SKM-1 (cell line): ENCODE measurements around the gene CFAP74.
A peak's percentile ranks its signal among the peaks of the same experiment; 100 is the strongest.
"Not testable (repeated sequence)": the region's sequence is repeated elsewhere in the genome, so short reads cannot be mapped to it uniquely, and the experiment has no call there.

Experiments used
- DNase-seq: peaks from one replicate; lab custom pipeline; 2025; ENCODE audit not compliant: unreplicated experiment; lab: John Stamatoyannopoulos, UW

CFAP74 gene

DNA sequence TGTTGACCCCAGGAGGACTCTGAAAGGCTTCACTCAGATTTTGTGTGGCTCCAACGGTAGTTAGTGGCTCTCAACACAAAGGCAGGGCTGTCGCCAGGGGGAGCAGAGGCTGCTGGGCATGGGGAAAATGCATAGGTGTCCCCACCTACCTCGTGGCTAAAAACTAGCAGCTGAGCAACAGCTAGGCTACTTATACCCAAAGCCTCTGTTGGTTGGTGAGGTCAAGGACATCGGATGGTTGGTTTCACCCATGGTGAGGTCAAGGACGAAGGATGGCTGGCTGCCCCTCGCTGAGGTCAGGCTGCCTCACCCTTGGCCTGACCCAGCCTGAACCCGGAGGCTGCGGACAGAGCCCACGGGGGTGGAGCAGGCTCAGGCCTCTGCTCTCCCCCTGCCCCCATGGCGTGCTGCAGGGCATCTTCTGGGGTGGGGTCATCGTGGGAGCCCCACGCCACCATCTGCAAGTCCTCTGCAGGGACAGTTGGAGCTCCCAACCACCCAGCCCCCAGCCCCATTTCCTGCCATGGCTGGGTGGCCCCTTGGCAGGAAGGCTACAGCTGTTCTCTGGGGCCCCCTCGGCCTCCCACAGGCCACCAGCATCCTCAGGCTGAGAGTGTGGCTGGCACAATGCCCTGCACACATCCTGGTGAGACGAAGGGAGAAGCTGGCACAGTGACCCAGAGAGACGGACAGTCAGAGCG is 104.2 kb downstream of the CFAP74 start:
- no peak for DNase-seq

DNA sequence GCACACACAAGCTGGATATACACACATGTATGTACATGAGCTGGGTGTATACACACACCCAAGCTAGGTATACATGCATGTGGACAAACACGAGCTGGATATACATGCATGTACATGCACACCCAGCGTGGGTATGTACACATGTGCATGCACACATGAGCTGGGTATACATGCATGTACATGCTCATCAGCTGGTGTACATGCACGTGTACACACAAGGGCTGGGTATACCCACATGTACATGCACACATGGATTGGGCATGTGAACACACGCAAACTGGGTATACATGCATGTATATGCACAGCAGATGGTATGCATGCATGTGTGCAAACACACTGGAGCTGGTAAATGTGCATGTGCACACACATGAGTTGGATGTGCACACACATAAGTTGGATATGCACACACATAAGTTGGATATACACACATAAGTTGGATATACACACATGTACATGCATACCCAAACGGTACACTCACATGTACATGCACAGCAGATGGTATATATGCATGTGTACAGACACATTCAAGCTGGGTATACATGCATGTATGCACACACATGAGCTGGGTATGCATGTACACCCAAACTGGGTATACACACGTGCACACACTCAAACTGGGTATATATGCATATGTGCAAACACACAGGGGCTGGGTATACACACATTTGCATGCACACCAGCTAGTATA is 105.2 kb downstream of the CFAP74 start:
- DNase-seq = no peak

DNA sequence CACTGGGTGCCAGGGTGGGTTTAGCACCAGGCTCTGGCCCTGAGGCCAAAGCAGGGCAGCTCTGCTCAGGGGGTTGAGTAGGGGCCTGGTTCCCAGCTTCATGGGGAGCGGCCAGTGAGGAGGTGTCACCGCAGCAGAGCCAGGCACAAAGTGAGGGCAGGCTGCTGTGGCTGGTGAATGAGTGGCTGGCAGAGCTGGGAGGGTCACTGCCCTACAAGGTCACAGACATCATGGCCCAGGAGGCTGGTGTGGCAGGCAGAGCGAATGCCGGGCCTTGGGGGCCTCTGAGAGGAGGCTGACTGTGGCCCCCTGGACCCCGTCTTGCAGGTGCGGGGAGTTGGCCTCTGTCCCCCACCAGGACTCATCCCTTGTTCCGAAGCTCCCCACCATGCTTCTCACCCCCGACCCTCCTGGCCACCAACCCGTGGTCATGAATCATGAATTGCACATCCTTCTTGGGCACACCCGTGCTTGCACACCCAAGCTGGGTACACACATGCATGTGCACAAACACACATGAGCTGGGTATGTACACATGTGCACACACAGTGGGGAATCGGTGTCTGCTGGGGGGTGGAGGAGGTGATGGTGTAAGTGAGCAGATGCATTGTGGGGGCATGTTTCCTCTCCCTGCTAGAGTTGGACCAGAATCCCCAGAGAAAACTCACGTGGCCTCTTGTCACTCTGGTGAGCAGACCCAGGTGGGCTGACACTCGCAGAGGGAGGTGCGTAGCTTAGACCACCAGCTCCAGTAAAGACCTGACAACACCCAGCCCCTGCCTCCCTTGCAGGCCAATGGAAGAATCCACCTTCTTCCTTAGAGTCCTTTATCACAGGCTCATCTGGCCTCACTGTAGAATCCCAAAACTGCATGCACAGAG is 107.9 kb downstream of the CFAP74 start:
- no peak for DNase-seq

DNA sequence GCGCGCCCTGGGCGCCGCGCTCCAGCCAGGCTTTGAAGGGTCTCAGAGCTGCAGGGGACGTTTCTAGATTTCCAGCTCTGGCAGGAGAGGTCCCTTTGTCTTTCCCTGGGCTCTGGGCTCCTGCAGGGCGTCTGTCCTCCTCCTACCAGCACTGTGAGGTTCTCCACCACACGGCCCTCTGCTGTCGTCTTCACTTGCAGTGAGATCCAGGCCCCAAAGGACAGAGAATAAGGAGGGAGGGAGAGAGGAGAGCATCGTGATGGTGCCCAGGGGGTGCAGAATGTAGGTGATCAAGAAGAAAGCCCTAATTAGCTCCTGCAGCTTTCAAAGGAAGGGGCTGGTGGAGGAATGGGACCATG is 108.5 kb downstream of the CFAP74 start:
- DNase-seq = no peak

DNA sequence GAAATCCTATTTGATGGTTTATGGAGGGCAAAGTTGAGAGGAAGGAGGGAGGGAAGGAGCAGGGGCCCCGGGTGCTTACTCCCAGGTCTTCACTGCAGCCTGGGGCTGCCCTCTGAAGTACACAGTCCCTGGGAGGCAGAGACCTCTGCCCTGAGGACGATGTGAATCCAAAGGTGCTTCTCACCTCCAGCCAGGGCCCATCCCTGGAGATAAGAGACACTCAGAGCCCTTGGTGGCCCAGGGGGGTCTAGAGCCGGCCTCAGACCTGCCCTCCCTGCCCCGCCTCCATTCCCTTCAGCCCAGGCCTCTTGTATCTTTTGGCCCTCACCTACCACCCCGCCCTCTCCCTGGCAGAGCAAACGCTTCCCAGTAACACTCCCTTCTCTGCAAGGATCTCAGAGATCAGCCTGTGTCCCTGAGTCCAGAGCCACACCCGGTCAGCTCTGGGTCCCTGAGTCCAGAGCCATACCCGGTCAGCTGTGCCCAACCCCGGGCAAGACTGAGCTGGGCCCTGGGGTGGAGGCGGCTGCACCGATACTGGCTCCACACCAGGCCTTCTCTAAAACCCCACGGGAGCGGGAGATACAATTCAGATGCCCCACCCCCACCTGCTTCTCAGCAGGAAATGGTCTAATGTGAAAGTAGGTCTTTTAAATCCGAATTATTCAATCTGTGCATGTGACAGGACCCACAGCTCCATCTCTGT is 109.1 kb downstream of the CFAP74 start:
- DNase-seq = no peak

DNA sequence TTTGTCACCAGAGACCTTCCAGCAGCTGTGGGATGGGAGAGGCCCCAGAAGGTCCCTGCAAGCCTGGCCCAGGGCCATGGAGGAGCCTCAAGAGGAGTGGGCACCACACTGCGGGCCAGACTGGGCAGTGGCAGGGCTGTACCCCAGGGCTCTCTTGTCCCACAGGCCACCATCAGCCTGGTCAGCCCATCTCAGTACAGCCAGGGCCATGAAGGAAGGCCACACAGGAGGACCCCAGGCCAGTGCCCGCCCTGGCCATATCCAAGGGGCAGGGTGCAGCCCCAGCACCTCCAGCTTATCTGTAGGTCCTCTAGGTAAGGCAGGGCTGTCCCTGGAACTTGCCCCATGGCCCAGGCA is 109.6 kb downstream of the CFAP74 start:
- DNase-seq = no peak

DNA sequence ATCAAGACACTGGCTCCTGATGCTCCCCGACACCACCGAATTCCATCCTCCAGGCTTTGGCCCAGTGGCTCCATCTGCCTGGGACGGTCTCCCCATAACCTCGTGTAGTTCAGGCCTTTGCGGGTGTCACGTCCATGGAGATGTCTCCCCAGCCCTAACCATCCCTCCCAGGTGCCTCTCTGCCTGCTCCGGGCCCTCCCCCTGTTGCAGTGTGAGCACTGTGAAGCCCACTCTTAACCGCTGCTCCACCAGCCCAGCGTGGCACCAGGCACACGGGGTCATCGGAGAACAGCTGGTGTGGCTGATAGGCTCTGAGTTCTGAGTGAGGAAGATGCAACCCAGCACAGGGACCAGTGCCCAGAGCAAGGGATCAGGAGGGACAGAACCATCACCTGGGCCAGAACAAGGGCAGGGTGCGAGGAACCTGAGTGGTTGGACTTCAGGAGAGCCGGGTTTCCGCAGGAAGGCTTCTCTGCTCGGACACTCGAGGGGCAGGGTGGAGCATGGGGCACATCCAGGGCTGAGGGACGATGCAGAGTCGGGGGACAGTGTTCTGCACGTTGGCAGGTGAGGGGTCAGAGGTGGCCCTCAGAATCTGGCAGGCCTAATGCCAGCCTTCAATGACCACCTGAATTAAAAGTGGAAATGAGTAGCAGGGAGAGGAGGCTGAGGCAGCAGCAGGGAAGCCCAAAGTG is 110.1 kb downstream of the CFAP74 start:
- no peak for DNase-seq

DNA sequence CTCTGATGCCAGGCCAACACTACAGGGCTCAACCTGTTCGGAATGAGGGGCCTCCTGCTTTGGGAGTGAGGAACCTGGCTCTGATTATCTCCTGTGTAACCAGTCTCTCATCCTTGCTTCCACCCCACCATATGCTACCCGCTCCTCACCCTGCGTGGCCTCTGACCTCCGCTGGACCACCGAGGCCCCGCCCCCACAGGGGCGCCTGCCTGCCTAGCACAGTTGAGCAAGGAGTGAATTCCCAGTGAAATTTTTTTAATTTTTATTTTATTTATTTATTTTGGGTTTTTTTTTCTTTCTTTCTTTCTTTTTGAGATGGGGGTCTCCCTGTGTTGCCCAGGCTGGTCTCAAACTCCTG is 110.8 kb downstream of the CFAP74 start:
- DNase-seq = no peak

DNA sequence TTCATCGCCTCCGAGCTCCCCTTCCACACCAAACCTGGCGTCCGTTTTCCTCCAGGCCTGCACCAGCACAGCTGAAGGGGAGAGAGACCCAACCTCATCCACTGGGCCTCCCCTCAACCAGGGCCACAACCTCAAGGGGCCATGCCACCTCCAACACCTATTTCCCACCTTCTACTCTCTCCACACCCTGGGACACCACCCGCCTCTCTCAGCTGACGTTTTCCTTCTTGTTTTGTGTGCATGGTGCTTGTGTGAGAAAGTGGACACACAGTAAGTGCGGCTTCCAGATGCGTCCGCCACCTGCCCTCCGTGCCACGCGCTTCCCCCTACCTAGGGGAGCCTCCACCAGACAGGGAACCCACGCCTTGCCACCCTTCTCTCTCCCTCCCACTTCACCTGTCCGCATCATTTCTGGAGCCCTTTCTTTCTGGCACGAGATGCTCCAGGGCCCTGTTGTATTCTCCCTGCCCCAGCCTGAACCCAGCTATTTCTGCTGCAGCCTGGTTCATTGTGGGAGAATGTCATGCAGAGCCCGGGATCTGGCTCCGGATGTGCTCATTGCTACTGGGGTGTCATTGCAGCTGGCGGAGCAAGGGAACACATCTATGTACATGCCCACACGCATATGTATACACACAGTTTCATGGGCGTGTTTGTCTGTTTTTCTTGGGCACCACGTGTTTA is 111.4 kb downstream of the CFAP74 start:
- no peak for DNase-seq

DNA sequence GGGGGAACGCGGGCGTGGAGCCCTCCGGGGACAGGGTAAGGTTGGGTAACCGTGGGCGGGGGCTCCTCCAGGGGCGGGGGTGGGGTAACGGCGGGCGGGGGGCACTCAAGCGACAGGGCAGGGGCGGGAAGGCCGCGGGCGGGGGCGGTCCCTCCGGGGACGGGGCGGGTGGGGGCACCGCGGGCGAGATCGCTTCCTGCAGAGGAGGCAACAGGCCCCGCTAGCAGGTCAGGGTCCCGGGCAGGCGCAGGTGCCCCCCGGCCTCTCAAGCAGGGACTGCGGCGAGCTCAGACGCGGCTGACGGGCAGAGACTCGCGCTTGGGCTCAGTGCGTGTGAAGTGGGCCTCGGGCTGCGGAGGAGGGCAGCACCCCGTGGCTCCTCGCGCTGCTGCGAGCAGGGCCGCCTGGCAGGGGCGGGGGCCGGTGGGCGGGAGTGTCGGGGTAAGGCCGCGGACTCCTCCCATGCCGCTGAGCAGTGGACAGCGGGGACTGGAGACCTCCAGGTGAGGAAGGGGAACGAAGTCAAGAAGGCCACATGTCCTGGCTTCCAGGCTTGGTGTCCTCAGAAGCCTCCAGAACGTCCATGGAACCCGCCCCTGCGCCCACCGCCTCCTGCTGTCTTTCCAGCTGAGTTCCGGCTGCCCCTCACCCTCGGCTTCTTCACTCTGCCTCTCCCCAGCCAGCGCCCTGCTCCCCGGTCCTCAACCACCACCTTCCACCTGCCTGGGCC is 112.1 kb downstream of the CFAP74 start:
- DNase-seq = peak; percentile 36

DNA sequence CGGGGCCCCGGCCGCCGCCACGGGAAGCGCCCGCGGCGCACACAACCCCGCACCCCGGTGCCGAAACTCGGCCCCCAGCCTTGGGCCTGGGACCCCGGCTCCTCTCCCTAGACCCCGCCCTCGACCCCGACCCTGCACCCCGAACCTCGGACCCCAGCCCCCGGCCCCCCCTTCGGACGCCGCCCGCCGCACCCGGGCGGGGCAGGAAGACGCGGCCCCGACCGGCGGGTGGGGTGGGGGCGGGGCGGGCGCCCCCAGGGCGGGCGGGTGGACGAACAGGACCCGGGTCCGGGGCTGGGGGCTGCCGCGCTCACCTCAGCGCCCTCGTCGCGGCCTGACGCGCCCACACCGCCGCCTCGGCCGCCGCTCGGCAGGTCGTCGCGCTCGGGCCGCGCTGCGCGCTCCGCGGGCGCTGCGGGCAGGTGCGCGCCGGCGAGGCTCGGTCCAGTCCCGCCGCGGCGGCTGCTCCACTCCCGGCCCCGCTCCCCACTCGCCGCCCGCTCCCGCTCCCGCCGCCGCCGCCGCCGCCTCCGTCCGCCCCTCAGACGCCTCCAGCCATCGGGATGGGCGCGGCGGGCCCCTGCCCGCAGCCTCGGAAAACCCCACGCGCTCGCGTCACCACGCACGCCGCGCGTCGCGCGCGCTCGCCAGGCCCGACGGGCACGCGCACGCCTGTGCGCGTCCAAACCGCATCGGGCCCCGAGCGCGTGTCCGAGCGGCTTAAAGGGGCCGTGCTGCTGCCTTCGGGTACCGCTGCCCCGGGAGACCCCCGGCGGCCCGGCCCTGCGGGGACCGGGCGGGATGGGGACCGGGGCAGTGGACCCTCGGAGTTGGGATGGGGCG is 112.9 kb downstream of the CFAP74 start, which contains the start of gene GNB1:
Gene GNB1, minus strand, starts transcription at position 582 of the 843 bp plus-strand sequence. CDS start 65,634 bp downstream, outside the sequence.
- DNase-seq = peak; percentile 36

DNA sequence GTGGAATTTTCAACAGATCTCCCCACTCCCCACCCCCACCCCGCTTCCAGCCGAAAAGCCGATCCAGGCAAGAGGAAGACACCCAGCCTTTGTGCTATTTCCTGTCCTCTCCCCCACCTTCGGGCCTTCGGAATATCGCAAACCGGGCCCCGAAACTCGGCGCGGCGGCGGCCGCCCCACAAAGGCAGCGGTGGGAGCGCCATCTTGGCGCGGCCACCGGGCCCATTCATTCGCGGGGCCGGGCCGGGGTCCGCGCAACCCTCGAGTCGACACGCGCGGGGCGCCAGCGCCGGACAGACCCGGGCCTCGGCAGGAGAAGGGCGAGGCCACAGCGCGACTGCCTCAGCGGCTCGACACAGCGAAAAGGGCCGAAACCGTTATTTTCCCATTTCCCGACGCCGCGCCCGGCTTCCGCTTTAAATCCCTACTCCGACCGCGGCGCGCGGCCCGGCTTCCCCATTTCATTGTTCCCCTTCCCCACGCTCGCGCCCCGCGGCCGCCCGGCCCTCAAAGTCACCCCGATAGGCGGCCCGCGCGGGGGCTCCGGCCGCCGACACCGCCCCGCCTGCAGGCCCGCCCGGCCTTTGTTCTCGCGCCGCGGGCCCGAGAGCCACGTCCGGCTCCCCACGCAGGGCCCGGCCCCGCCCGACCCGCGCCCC is 113.6 kb downstream of the CFAP74 start:
- peak; percentile 33 for DNase-seq

DNA sequence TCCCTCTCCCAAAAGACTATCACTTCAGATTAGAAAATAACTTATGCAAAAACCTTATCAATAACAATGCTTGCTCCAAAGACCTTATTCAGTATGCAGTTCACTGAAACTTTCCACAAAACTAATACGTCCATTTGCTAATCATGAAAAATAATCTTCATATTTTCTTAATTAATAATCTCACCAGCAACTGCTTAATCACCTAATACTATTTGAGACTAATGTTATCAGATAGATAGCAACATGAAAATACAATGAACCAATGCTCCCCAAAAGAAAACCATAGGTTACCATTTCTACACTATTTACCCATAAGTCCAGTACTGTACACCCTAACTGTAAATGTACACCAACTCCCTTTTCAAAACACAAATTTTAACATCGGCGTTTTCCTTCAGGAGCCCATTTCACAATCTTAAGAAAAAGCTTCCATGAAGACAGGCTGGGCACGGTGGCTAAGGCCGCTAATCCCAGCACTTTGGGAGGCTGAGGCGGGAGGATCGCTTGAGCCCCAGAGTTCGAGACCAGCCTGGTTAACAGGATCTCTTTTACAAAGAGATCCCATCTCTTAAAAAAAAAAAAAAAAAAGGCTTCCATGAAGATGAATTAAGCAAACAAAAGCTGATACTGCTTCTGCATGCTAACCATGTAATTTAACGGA is 114.4 kb downstream of the CFAP74 start:
- no peak for DNase-seq

DNA sequence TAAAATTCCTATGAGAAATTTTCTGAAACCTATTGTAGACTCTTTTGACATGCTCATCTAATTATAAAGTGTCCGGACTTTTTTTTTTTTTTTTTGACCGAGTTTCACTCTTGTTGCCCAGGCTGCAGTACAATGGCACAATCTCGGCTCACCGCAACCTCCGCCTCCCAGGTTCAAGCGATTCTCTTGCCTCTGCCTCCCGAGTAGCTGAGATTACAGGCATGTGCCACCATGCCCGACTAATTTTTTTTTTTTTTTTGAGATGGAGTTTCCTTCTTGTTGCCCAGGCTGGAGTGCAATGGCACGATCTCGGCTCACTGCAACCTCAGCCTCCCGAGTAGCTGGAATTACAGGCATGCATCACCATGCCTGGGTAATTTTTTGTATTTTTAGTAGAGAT is 119.7 kb downstream of the CFAP74 start:
- not testable (repeated sequence) for DNase-seq

DNA sequence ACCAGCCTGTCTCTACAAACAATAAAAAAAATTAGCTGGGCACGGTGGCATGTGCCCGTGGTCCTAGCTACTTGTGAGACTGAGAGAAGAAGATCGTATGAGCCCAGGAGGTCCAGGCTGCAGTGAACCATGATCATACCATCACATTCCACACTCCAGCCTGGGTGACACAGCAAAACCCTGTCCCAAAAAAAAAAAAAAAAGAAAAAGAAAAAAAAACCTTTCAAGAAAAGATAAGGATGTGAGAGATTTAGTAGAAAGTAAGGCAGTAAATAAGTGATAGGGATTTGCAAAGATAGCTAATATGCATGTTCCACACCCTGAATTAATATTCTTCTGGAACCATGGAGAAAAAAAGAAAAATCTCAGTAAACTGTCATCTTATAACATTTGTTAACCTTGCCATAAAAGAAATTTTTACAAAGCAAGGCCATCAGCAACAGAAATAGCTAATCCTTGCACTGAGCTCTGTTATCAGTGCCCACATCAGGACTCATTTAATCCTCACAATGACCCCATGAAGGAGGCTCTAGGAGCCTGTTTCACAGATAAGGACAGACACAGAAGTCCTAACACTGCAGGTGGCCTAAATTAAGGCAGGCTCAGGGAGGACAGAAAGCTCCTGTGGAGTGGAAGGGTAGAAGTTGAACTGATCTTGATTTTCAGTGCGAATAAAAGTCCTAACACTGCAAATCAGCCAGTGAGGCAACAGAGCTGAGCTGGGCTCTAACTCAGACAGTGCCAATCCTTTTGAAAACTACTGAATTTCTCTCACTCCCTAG is 120.3 kb downstream of the CFAP74 start:
- DNase-seq = no peak

DNA sequence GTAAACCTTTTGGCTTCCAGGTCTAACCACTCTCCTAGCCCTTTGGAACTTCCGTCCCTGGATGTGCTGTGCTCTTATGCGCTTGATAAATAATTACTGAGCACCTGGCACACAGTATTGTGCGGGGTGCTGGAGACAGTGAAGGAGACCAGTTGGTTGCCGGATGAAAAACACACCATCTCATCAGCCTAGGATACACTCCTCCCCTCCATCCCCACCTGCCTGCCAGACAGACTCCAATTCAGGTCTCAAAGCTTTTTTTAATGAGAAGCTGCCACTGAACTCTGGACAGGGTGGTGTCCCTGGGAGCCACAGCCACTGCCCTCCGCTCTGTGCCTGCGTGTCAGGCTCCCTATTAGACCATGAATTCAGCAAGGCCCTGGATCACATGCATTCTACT is 121.9 kb downstream of the CFAP74 start:
- DNase-seq = no peak
